NCI-H1694 (cell line): ENCODE measurements around the gene TESK2.
"Not testable (repeated sequence)": the region's sequence is repeated elsewhere in the genome, so short reads cannot be mapped to it uniquely, and the experiment has no call there.

ENCODE experiments used
- DNase-seq: peaks from one replicate; lab custom pipeline; 2025; lab: John Stamatoyannopoulos, UW

The TESK2 gene

GRCh38 chr1:45473302-45473701, 17.7 kb downstream of the TESK2 start:
- DNase-seq: no peak

GRCh38 chr1:45470306-45470798, 20.6 kb downstream of the TESK2 start:
- no peak for DNase-seq

GRCh38 chr1:45467353-45467752, 23.6 kb downstream of the TESK2 start:
- DNase-seq: not testable (repeated sequence)

- no peak for DNase-seq
These were observed 25.7 kb downstream of the TESK2 start for GRCh38 chr1:45465277-45465676.

GRCh38 chr1:45458894-45459293, 32.1 kb downstream of the TESK2 start:
- DNase-seq: no peak

GRCh38 chr1:45456531-45456930, 34.4 kb downstream of the TESK2 start:
- DNase-seq: no peak

GRCh38 chr1:45455162-45455561, 35.8 kb downstream of the TESK2 start:
- DNase-seq: no peak

- no peak for DNase-seq
These were observed 36.5 kb downstream of the TESK2 start for GRCh38 chr1:45454464-45454863.

- no peak for DNase-seq
These were observed 38.5 kb downstream of the TESK2 start for GRCh38 chr1:45452503-45452902.

GRCh38 chr1:45448357-45448756, 42.6 kb downstream of the TESK2 start:
- no peak for DNase-seq

- no peak for DNase-seq
These were observed 43.9 kb downstream of the TESK2 start for GRCh38 chr1:45446950-45447672.

- DNase-seq: no peak
These were observed 44.4 kb downstream of the TESK2 start for GRCh38 chr1:45446530-45446929.

- DNase-seq: no peak
These were observed 46.3 kb downstream of the TESK2 start for GRCh38 chr1:45444609-45445131.

GRCh38 chr1:45443580-45444446, 47.1 kb downstream of the TESK2 start:
- no peak for DNase-seq

GRCh38 chr1:45442272-45442671, 48.7 kb downstream of the TESK2 start:
- no peak for DNase-seq

- no peak for DNase-seq
These were observed 53.6 kb downstream of the TESK2 start for GRCh38 chr1:45437323-45437722.

- DNase-seq: no peak
These were observed 60.5 kb downstream of the TESK2 start for GRCh38 chr1:45430490-45430889.

GRCh38 chr1:45429561-45430159, 61.3 kb downstream of the TESK2 start:
- DNase-seq: no peak

- DNase-seq: no peak
These were observed 66.9 kb downstream of the TESK2 start for GRCh38 chr1:45423906-45424678.

GRCh38 chr1:45421935-45422334, 69.0 kb downstream of the TESK2 start:
- no peak for DNase-seq

- DNase-seq: no peak
These were observed 76.2 kb downstream of the TESK2 start for GRCh38 chr1:45414746-45415145.

GRCh38 chr1:45412899-45413298, 78.1 kb downstream of the TESK2 start:
- no peak for DNase-seq
